Lung (tissue), 12 donors: ENCODE results near the gene PHACTR1. TPM values are rescaled to one million over a fixed set of nuclear protein-coding genes. Genes with fewer than 3 reads are reported as not detected.
A peak's percentile ranks its signal among the peaks of the same experiment; 100 is the strongest.

Experiments used
- ATAC-seq: fragments of 200-7000 bp; cut with Tn5 transposase; one replicate; pipeline ENCODE4 v1.9.1; 2020; ENCODE audit warnings: moderate number of reproducible peaks; ENCODE audit not compliant: insufficient read depth, low FRiP score
- DNase-seq, 3 donors: peaks; one replicate each; pipeline ENCODE4 v3.0.0-alpha.2; 2013 to 2017
- H3K27ac ChIP-seq, 2 donors: one replicate each; pipeline ENCODE4 v1.5.1; 2013; ENCODE audit warnings: mild to moderate bottlenecking in 2 of 2, moderate library complexity in 2 of 2, control low read depth in 1 of 2, inconsistent platforms in 1 of 2, low read depth in 1 of 2, low read length in 1 of 2
- H3K27me3 ChIP-seq, 3 donors: one replicate each; pipeline ENCODE4 v1.5.1; 2013; ENCODE audit warnings: low read length in 2 of 3; ENCODE audit not compliant: control insufficient read depth in 3 of 3, insufficient read depth in 3 of 3
- H3K36me3 ChIP-seq, 4 donors: one replicate each; pipeline ENCODE4 v1.5.1; 2013; ENCODE audit warnings: low read length in 4 of 4, mild to moderate bottlenecking in 1 of 4, moderate library complexity in 1 of 4; ENCODE audit not compliant: control insufficient read depth in 4 of 4, insufficient read depth in 4 of 4
- H3K4me1 ChIP-seq, 5 donors: one replicate each; pipeline ENCODE4 v1.5.1; 2013; ENCODE audit warnings: low read length in 5 of 5, mild to moderate bottlenecking in 2 of 5, moderate library complexity in 1 of 5; ENCODE audit not compliant: control insufficient read depth in 5 of 5, insufficient read depth in 5 of 5
- H3K4me3 ChIP-seq: one replicate; pipeline ENCODE4 v1.5.1; 2013; ENCODE audit warnings: mild to moderate bottlenecking, control low read depth, moderate library complexity
- H3K9ac ChIP-seq, 2 donors: one replicate each; pipeline ENCODE4 v1.5.1; 2013; ENCODE audit warnings: low read length in 2 of 2, control low read depth in 1 of 2; ENCODE audit not compliant: insufficient read depth in 1 of 2
- H3K9me3 ChIP-seq, 4 donors: one replicate each; pipeline ENCODE4 v1.5.1; 2013; ENCODE audit warnings: low read length in 3 of 4, mild to moderate bottlenecking in 1 of 4, moderate library complexity in 1 of 4; ENCODE audit not compliant: control insufficient read depth in 4 of 4, insufficient read depth in 3 of 4
- WGBS, 2 donors: extraction: QIAGEN DNeasy Blood & Tissue Kit; methylation state at CpG; one replicate each; pipeline ENCODE4 v1.1.7; 2013; 5-methylcytosine and 5-hydroxymethylcytosine counted together
- polyA plus RNA-seq, 2 donors: library from polyadenylated mRNA; stranded (reverse); fragments of 200-250 nt; gene quantifications; one replicate each; pipeline ENCODE4 v1.2.1, GENCODE V29; 2013
- total RNA-seq, 2 donors: library from RNA; depleted of rRNA in 1 of 2; stranded (reverse); fragments of >200 nt in 1 of 2; gene quantifications; one replicate each; pipeline ENCODE4 v1.2.1, GENCODE V29; 2014 to 2021
- TF ChIP-seq, protein P1 (sequence below): IDR thresholded peaks from 2 replicates; pipeline ENCODE4 v1.5.1; 2012; ENCODE audit warnings: mild to moderate bottlenecking; ENCODE audit errors: control extremely low read depth, extremely low read depth
- donor health status: control.
- donor health status: control.
- donor health status: Bipolar disorder and iron deficiency.
- donor health status: healthy.
- donor health status: DM: yes; HTN: yes; CAD: no.

Gene PHACTR1
- total and polyA plus RNA-seq, 4 donors = 16.3 to 58.8 (median 41.9) TPM

DNA sequence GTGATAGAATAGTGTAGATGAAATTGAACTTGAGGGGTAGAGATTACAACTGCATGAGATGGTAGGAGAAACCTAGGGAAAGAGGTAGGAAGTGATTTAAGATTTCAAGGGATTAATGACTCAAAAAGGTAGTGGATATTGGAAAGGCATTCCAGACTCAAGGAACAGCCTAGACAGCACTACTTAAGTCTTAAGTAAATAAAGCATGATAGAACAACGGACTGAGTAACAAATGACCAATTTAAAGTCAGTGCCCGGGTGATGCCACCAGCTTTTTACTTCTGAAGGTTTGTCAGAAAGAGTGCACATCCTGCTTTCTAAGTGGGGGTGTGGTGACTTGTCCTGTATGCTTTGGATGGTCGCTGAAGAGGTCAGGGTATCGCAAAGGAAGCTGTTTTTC is 81.8 kb downstream of the PHACTR1 start:
- H3K27ac ChIP-seq = no peak overlapping the region
- 74 to 84% methylated on average over 4 of the region's 4 CpGs for WGBS, 2 donors
- ATAC-seq = no peak

DNA sequence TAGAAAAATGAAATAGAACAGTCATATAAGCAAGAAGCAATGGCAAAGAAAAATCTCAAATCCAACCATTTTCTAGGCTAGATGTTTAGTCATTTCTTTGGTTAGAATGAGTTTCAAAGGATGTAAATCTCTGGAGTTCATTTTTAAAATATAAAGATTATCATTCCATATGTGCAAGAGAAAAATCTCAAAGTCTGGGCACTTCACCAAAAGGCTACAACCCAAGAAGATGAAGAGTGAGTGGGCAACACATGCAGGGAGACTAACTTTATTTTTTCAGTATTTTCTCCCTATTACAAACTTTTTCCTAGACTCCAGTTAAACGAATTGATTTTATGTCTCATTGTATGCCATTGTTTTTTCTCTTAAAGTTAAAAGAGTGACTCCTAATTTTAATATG is 83.6 kb downstream of the PHACTR1 start:
- Histone ChIP-seq H3K4me3 (no peak overlapping the region), H3K9ac (no peak overlapping the region), H3K27me3 (no peaks in the 10 kb centered on the region), H3K27ac (no peak overlapping the region), H3K4me1 (no peaks in the 10 kb centered on the region), H3K9me3 (no peaks in the 10 kb centered on the region), H3K36me3 (no peaks in the 10 kb centered on the region)
- TF ChIP-seq, protein P1, sequence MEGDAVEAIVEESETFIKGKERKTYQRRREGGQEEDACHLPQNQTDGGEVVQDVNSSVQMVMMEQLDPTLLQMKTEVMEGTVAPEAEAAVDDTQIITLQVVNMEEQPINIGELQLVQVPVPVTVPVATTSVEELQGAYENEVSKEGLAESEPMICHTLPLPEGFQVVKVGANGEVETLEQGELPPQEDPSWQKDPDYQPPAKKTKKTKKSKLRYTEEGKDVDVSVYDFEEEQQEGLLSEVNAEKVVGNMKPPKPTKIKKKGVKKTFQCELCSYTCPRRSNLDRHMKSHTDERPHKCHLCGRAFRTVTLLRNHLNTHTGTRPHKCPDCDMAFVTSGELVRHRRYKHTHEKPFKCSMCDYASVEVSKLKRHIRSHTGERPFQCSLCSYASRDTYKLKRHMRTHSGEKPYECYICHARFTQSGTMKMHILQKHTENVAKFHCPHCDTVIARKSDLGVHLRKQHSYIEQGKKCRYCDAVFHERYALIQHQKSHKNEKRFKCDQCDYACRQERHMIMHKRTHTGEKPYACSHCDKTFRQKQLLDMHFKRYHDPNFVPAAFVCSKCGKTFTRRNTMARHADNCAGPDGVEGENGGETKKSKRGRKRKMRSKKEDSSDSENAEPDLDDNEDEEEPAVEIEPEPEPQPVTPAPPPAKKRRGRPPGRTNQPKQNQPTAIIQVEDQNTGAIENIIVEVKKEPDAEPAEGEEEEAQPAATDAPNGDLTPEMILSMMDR = no peak
- WGBS, 2 donors = 65 to 79% methylated on average over 1 of the region's 1 CpG
- no peak for ATAC-seq
- no peak for DNase-seq

More for the DNA sequence above, 81.8 kb downstream of the PHACTR1 start:
- no peaks in the 10 kb centered on the region for H3K9me3 ChIP-seq
- no peaks in the 10 kb centered on the region for H3K4me1 ChIP-seq
- H3K36me3 ChIP-seq = no peaks in the 10 kb centered on the region
- TF ChIP-seq, protein P1 = no peak
- H3K27me3 ChIP-seq = no peaks in the 10 kb centered on the region
- H3K9ac ChIP-seq = no peak overlapping the region
- DNase-seq = no peak
- H3K4me3 ChIP-seq = no peak overlapping the region

DNA sequence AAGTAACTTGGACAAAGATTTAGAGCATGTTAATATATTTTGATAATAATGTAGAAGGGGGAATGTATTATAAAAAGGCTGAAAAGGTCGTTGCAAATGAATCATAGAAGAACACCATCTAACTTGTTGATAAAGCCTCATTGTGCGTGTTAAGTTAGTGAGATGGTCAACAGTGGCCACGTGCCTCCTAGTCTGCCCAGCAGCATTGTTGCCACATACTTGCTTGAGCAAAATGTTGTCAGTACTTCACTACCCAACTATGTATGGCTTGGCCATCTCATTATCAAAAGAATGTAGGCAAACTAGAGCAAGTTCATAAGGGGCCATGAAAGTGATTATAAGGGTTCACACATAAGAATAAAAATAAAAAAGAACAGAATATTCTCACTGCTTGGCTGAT is 84.6 kb downstream of the PHACTR1 start:
- ATAC-seq (no peak), DNase-seq (peak in 1 of 3 donors; percentile 1)
- H3K27ac ChIP-seq = no peak overlapping the region
- H3K9ac ChIP-seq = no peak overlapping the region
- TF ChIP-seq, protein P1 = no peak
- no peak overlapping the region for H3K4me3 ChIP-seq
- no peaks in the 10 kb centered on the region for H3K9me3 ChIP-seq
- no peaks in the 10 kb centered on the region for H3K36me3 ChIP-seq
- WGBS, 2 donors = 57 to 84% methylated on average over 3 of the region's 3 CpGs
- H3K4me1 ChIP-seq = no peaks in the 10 kb centered on the region
- H3K27me3 ChIP-seq = no peaks in the 10 kb centered on the region

DNA sequence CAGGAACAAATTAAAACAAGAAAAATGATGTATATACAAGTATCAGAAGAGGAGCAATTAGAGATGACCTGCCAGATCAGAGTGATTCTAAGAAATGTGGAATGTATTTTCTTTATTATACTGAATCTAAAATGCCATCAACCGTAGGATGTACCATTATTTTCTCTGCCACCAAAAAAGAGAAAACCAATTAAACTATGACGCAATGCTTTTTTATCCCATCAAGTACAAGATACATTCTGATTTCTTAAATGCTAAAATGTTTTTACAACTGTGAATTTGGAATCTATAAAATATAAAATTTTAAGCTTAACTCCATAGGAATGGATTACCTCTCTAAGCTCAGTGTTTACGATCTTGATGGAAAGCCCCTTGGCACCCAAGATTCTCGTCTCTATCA is 85.9 kb downstream of the PHACTR1 start:
- no peak overlapping the region for H3K4me3 ChIP-seq
- TF ChIP-seq, protein P1 = no peak
- ATAC-seq (no peak), DNase-seq (no peak)
- H3K9me3 ChIP-seq = no peaks in the 10 kb centered on the region
- no peak overlapping the region for H3K27ac ChIP-seq
- no peak overlapping the region for H3K9ac ChIP-seq
- H3K27me3 ChIP-seq = no peaks in the 10 kb centered on the region
- WGBS, 2 donors = 84 to 96% methylated on average over 4 of the region's 4 CpGs
- H3K4me1 ChIP-seq = no peaks in the 10 kb centered on the region
- no peaks in the 10 kb centered on the region for H3K36me3 ChIP-seq
